Dedifferentiated amniotic fluid mesenchymal stem cell (primary cell): ENCODE results near the gene YWHAQ.

Experiments used
- DNase-seq: peaks from one replicate; pipeline ENCODE4 v3.0.0-alpha.2; 2016; ENCODE audit errors: extremely low spot score

Gene YWHAQ

DNA sequence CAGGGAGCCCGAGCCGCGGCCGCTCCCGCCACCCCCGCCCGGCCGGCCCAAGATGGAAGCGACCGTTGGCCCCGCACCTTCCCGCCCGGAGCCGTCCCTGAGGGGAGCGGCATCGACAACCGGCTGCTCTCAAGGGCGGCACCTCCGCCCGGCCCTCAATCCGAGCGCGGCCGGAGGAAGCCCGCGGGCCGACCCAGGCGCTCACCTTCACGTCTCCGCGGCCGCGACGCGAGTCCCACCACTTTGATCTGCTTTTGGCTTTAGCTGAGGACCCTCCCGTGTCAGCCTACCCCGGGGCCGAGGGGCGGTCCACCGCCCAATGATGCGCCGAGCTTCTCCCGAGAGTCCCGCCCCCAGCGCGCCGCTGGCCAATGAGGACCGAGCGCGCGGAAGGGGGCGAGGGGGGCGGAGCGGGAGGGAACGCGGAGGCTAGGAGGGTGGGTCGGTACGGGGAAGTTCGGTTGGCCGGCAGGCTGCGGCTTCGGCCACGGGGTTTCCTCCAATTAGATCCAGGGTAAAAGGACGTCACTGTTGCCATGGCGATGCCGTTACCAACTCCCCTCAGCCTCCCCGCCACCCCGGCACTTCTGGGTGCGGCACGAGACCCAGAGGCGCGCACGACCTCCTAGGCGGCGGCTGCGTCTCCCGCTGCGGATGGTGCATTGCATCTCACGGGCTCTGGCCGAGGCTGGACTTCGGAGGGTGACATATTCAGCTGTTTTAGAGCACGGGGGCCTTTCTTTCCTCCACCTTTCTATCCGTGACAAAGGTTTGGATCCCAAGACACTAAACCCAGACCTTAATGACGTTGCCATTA lies at the start of gene YWHAQ:
YWHAQ (minus strand) TSS at position 262 of the 817 bp plus-strand sequence. CDS start 545 bp downstream, outside the sequence.
- peak; percentile 98 for DNase-seq

DNA sequence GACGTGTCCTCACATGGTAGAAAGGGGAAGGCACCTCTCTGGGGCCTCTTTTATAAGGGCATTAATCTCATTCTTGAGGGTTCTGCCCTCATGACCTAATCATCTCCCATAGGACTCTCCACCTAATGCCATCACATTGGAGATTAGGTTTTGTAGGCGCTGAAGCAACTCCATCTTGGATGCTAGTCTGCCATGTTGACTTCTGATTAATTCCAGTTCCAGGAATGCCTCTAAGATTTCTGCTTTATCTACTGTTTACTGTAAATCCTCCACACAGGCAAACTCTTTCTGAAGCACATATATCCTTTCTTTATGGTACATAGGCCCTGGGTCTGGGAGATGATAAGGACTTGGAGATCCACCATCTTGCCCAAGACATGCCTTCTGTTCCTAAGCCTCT lies 49.3 kb upstream of the YWHAQ start:
- DNase-seq: no peak

DNA sequence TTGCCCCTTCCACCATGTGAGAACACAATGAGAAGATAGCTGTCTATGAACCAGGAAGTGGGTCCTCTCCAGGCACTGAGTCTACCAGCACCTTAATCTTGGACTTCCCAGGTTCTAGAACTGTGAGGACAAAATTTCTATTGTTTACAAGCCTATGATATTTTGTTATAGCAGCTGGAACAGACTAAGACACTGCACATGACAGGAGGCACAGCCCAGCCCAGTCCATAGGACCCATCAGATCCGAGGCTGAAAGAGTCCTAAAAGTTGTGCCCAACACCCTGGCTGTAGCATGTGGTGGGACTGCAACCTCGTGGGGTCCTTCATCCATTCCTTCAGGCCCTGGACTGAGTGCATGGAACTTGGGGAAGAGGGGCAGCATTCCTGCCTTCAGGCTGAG lies 48.4 kb upstream of the YWHAQ start:
- DNase-seq: no peak

DNA sequence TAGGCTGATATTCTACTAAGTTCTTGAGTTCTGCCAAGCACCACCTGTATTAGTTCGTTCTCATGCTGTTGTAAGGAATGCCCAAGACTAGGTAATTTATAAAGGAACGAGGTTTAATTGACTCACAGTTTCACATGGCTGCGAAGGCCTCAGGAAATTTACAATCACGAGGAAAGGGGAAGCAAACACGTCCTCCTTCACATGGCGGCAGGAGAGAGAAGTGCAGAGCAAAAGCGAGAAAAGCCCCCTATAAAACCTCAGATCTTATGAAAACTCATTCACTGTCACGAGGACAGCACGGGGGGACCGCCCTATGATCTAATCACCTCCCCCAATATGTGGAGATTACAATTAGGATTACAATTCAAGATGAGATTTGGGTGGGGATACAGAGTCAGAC lies 47.7 kb upstream of the YWHAQ start:
- DNase-seq: no peak

DNA sequence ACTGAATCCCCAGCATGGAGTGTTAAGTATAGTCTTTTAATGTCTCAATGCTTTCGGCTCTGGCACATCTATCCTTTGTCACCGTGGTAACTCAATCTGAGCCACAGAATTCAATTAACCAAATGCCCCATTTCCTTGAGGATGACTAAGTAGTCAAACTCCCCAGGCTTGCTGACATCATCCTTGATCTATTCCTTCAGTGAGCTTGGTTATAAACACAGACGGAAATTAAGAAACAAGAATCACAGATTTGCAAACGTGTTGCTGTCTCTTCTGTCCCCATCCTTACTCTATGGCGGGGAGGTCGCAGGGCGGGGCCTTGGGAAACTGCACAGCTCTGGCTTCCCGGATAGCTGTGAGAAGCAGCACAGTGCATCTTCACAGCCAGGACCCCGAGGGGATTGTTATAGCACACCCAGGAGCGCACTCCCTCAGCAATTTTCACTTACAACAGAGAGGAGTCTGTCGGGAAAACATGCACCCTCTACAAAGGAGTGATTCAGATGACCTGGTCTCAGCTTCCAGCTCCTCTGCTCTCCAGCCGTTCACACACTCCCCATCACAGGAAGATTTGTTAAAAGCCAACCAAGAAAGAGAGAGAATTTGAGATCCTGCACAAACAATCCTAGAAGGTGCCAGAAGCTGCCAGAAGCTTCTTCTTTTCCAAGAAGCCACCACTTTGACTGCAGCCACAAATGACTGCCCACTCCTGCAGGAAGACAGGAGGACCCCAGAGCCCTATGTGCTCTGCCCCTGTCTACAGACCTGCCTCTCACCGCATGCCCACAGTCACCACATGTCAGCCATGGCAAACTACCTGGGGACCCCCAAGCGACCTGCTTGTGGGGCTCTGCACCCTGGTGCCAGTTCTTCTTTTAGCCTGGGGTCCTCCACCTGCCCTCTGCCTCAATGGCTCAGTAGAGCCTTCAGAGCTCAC lies 44.9 kb upstream of the YWHAQ start:
- peak; percentile 79 for DNase-seq

DNA sequence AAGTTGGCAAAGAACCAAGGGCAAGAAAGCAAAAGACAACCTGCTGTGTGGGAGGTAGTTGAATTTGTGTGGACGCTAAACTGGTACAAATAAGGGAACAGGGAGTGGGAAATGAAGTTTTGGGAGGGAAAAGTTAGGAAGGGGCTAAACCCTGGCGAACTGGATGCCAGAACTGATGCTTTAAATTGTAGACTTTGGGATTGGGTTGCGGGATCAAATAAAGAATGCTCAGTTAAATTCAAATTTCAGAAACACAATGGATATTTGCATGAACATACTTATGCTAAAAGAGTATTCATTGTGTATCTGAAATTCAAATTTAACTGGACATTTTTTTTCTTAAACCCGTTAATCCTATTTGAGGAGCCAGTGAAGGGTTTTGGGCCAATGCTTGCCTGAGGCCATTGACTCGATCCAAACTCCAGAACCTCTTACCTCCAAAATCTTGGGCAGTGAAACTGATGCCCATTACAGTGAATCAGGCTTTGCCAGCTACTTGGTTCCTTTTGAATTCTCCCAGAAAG lies 44.2 kb upstream of the YWHAQ start:
- DNase-seq: no peak

DNA sequence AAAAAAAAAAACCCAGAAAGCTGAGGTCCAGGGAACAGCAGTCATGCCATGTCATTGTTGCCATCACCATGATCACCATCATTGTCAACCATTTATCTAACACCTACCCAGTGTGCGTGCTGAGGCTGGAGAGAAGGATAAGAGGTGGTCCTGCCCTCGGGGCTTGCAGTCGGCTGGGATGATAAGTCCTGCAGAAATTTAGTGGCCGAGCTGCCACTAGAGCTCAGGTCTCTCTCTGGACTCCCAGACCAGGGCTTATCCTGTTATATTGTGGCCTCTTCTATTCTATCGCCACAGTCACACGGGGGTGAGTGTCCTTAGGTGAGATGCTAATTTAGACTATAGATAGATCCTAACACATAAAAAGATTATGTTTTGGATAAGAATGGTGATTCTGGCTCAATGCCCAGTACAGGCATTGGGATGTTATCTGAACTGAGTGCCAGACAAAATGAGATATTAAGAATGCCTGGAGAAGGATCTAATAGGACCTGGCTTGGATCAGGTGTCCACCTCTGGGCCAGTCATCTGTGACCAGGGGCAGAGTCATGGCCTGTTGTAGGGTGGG lies 43.2 kb upstream of the YWHAQ start:
- no peak for DNase-seq

DNA sequence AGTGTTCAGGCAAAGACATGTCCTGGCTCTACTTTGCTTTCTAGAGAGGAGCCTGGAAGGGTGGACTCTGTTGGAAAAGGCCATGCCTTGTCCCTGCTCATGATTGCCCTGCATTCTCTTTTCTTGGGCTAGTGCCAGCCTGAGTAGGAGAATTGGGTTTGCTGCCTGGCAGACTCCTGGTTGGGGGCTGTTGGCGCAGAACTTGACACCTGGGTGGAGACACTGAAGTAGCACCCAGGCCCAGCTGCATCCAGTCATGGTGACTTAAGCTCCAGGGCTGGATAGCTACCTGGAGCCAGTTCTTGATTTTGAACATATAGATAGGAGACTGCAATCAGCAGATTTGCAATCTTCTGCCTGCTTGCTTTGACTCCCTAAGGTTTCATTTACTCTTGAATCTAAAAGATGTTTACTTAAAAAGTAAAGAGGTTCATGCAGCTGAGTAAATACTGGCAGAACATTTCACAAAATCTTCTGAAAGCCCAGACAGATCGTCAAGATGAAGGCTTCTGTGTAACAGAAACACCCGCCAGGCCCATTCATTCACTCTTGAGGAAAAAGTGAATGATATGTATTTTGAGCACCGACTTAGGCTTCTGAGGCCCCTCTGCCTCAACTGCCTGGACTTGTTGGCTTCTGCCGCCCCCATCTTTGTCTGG lies 38.0 kb upstream of the YWHAQ start:
- no peak for DNase-seq

DNA sequence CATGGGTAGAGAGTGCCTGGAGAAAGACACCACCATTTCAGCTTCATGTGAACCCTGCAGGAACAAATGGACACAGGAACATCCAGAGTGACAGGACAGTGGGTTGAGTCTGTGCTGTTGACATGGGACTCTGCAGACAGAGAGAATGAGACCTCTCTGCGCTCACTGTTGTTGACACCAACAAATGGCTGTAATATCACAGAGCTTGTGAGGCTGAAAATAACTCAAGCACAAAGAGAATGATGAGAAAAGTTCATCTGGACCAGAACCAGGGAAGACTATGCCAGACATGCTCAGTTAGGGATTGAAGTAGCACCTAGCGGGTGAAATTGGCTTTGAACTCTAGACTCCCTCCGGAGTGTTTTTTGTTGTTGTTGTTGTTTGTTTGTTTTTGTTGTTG lies 37.0 kb upstream of the YWHAQ start:
- no peak for DNase-seq

DNA sequence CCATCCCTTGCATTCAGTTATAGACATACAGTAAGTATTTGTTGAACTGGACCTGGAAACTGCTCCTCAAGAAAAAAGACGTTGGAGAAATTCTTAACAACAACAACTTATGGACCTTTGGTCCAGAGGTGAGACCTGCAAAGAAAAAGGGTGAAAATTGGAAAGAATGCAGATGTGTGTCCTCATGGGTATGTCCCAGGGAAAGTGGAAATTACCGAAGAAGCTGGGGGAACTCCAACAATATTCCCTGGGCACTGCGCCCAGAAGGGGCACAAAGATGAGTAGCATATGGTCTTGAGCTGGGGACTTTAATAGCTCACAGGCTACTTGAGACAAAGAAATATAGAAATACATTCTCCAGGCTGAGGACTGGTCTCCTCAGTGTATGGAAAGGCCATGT lies 35.5 kb upstream of the YWHAQ start:
- DNase-seq: no peak

DNA sequence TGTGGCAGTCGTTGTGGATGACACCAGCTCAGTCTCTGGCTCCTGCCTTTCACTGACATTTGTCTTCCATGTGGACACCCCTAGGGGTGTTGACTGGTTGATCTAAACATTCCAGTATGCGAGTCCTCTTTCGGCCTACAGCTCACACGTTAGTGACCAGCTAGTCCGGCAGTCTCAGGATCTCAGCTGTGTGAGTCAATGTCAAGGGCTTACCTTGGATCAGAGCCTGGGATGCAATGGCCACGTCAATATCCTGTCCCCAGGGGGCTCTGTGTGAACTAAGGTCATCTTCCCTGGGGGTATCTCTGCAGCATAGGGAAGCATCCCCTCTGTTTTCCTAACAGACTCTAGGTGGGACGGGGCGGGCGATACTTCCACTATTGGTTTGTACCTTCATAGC lies 35.1 kb upstream of the YWHAQ start:
- no peak for DNase-seq

DNA sequence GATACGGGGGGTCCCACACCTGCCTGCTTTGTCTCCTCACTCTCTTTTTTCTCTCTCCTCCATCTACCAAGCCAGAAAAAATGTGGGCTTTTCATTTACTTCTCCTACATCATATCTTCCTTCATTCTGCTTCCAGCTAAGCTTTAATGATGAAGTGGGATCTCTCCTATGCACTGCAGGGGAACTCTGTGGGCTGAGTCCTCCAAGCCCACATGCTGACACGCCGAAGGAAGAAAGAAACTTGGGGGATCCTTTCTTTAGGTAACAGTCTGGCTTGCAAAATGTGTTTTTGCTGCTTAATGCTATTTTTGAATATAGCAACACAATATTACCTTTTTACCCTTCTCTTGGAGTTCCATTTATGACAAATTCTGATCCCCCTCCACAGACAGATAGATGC lies 33.6 kb upstream of the YWHAQ start:
- no peak for DNase-seq

DNA sequence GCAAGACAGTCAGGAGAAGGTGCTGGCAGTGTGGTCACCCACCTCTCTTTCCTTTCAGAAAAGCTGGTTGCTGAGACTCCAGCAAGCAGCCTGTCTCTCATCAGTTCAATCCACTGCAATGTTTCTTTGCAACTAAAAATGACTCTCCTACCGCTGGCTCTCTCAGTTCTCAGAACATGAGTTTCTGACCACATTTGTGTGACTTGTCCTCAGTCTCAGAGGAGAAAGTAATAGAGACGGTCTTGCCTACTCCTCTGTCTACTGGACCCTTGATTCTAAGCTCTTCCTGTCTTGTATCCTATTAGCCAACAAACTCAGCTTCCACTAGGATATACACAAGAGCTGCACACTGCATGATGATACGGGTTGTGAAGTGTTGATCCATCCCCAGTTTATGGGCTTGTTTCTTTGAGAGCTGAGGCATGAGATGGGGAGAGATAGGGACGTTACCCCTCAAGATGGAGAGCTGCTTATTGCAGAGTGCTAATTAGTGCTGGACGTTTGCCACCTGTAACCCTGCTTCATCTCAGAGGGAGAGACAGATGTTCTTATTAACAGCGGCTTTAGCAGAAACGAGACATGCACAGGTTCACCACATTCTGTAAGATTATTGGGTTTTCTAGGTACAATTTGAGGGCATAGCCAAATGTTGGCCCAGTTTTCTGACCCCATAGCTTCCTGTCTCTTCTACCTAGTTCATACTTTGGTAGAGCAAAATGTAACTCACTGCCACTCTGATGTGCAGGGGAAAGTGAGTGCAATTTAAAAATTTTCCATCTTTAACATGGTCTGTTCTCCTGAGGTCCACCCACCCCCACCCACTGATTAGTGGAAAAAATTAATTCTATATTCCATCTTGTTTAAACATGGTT lies 32.4 kb upstream of the YWHAQ start:
- no peak for DNase-seq

DNA sequence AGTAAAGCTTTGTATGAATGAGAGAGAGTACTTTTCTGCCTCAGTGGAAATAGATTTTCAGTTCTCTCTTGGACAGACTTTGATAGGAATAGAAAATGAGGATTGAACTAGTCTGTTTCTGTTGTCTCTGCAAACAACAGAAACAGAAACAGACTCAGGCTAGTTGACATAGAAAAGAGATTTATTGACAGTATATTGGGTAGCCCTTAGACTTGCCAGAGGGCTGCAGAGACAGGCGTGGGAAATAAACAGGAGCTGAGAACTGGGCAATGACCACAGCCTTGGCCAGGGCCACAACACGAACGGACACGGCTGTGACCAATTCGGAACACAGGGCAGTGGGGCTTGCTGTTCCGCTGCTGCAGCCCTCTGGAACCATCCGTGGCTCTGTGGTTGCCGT lies 30.5 kb upstream of the YWHAQ start:
- no peak for DNase-seq

DNA sequence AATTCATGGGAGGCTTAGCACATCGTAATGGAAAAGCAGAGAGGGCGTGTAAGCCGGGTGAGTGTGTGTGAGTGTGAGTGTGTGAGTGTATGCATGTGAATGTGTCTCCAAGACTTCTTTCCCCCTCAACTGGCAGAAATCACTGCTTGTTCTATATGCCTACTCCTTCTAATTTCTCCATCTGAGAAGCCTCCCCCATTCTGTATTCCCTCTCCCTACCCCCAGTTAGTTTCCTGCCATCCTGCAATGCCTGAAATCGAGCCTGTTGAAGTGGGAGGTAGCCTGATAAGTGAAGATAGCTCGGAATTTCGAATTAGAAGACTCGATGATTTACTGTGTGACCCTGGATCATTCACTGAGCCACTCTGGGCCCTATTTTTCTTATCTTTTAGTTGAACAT lies 30.0 kb upstream of the YWHAQ start:
- DNase-seq: no peak

DNA sequence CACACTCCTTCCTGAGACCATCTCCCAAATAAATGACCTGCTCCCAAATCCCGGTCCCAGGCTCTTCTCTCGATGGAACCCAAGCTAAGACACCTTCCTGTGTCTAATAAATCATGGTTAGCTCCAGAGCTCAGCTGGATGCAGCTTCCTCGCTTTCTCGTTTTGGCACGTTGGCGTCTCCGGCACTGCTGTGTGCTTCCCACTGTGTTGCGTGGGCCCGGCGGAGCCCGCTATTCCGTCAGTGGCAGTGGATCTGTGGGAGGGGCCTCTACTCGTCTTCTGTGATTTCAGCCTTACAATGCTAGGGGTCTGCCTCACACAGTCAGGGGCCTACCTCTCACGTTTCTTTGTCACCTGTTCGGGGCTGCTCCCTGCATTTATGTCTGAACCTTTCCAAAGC lies 29.4 kb upstream of the YWHAQ start:
- no peak for DNase-seq

DNA sequence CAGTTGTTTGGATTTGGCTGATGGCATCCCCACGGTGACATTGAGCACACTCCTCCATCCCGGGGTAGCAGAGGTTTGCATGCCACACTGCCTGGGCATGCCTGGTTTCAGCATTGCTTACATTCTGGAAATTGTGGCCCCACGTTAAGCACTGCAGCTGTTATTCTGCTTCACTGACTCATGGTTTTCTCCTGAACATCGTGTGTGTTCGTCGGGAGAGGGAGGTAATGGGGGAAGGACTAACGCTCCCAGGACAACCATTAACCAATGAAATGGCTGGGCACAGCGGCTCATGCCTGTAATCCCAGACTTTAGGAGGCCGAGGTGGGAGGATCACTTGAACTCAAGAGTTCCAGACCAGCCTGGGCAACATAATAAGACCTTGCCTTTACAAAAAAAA lies 28.2 kb upstream of the YWHAQ start:
- DNase-seq: no peak

DNA sequence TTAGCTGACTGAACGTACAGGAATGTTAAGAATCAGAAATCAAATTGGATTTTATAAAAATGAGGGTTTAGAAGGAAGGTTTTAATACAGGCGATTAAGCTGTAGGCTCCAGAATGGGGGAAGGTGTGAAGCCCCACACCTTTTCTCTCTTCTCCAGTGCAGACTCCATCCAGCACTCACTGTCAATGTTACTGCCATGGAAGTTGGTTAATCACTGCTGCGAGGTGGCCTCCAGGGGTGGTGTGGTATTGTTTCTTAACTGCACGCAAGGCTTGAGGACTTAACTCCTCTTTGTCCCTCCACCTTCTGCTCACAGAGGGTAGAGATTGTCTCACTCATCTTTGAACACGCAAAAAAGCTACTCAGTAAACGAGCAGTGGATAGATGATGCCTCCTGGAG lies 26.9 kb upstream of the YWHAQ start:
- DNase-seq: no peak

DNA sequence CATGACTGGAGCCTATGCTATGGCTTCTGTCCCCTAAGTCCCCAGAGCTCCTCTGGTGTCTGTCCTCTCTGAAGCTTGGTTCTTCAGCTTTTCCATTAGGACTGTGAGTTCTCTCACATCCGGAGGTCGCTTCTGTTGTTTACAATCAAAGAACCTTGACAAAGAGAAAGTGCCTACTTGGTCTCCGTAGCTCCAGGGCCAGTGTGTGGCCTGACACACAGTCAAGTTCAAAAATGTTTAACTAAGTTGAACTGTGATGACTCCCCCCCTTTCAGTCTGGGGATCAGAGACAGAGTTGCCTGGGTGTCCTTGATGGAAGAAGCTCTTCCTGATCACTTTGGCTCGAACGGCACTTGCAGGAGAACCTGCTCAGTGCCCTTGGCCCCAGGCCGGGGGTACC lies 26.3 kb upstream of the YWHAQ start:
- no peak for DNase-seq

DNA sequence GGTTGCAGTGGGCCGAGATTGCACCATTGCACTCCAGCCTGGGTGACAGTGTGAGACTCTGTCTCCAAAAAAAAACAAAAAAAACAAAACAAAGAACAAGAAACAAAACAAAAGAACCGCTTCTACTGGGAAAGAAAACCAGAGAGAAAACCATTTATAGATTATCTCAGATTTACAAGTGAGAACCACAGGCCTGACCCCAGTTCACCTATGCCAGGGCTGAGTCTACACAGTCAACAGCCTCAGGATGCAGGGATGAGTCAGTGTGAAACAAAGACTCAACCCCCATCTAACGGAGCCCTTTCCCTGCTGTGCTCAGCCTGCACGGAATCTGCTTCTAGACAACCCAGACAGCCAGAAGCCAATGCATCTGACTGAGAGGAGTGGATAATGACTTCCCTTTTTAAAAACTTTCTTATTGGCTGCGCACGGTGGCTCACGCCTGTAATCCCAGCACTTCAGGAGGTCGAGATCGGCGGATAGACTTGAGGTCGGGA lies 25.5 kb upstream of the YWHAQ start:
- DNase-seq: peak; percentile 69
